ENCODE measurements around the gene ZFP37. TPM values are rescaled to one million over a fixed set of nuclear protein-coding genes. Genes with fewer than 3 reads are reported as not detected.

Gene ZFP37
- total RNA-seq, 2 donors from 2014 or later: 2.0 to 2.4 TPM

DNA sequence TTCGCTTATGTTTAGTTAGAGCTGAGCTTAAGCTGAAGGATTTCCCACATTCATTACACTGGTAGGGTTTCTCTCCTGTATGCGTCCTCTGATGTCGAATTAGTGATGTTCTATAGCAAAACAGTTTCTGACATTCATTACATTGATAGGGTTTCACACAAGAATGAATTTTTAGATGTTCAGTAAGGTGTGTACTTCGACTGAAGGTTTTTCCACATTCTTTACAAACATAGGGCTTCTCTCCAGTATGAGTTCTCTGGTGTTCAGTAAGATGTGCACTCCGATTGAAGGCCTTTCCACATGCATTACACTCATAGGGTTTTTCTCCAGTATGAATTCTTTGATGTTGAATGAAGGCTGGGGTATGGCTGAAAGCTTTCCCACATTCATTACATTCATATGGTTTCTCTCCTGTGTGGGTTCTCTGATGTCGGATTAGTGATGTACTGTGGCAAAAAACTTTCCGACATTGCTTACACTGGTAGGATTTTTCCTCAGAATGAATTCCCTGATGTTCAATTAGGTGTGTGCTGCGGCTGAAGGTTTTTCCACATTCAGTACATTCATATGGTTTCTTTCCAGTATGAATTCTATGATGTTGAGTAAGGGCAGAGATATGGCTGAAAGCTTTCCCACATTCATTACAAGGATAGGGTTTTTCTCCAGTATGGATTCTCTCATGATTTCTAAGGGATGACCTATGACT is 59.1 kb downstream of the ZFP37 start:
- intact Hi-C loops (cut with DNase I): no loop called here
- DNase-seq (no peak), ATAC-seq (no peak)

Other genes starting within 250 kb of the ZFP37 start
- not detected for gene SLC46A2, start 165.8 kb downstream of the ZFP37 start, total RNA-seq
- gene ZNF883, start 44.5 kb downstream of the ZFP37 start, total RNA-seq: 1 to 10 TPM; 2.8 to 6.0 TPM
- gene SLC31A2, start 94.3 kb upstream of the ZFP37 start, total RNA-seq: 10 to 100 TPM in 1 of 2 donors, 1 to 10 TPM in 1; 7.1 to 12.3 TPM
- gene FKBP15, start 164.6 kb upstream of the ZFP37 start, total RNA-seq: 10 to 100 TPM; 19.5 to 20.4 TPM
- gene SLC31A1, start 164.8 kb upstream of the ZFP37 start, total RNA-seq: 10 to 100 TPM; 13.8 to 23.4 TPM
- 10 to 100 TPM; 33.3 to 33.8 TPM for gene CDC26, start 218.8 kb upstream of the ZFP37 start, total RNA-seq
- 10 to 100 TPM in 1 of 2 donors, 1 to 10 TPM in 1; 9.9 to 14.3 TPM for gene PRPF4, start 218.9 kb upstream of the ZFP37 start, total RNA-seq
- not detected for gene RNF183, start 246.7 kb upstream of the ZFP37 start, total RNA-seq